CD4-positive, alpha-beta T cell treated with Interleukin-4 for 1 hour (primary cell): ENCODE measurements around the gene CLASP2.
"Not testable (repeated sequence)": the region's sequence is repeated elsewhere in the genome, so short reads cannot be mapped to it uniquely, and the experiment has no call there.

Experiments used
- DNase-seq, 2 donors: peaks; one replicate each; pipeline ENCODE4 v3.0.0-alpha.2; 2020 to 2022

Gene CLASP2

DNA sequence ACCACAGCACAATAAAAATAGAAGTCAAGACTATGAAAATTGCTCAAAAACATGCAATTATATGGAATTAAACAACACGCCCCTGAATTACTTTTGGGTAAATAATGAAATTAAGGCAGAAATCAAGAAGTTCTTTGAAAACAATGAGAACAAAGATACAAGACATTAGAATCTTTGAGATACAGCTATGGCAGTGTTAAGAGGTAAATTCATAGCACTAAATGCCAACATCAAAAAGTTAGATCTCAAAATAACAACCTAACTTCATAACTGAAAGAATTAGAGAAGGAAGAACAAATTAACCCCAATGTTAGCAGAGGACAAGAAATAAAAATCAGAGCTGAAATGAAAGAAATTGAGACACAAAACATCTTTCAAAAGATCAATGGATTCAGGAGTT lies 191.3 kb downstream of the CLASP2 start:
- DNase-seq, result no peak

DNA sequence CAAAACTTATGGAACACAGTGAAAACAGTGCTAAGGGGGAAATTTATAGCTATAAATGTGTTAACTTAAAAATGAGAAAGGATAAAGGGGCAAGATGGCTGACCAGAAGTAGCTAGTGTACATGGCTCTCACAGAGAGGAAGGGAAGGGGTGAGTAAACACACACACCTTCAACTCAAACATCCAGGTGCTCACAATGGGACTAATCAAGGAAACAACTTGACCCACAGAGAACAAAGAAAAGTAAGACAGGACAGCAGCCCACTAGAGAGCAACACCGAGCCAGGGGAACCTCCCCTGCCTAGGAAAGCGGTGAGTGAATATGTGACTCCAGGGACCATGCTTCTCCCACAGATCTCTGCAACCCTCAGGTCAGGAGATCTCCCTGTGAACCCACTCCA lies 192.8 kb downstream of the CLASP2 start:
- DNase-seq, result no peak

DNA sequence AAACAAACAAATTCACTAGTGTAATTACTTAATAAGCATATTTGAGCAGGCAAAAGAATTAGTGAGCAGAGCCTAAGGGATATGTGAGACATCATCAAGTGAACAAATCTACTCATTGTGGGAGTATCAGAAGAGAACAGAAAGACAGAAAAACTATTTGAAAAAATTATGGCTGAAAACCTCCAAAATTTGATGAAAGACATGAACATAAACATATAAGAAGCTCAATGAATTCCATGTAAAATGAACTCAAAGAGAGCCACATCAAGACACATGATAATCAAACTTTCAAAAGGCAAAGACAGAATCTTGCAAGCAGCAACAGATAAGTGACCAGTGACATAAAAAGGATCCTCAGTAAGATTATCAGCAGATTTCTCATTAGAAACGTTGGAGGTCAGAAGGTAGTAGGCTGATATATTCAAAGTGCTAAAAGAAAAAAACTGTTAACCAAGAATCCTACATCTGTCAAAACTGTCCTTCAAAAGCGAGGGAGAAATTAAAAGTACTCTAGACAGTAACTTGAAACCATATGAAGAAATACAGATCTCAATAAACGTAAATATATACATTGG lies 194.9 kb downstream of the CLASP2 start:
- no peak for DNase-seq

DNA sequence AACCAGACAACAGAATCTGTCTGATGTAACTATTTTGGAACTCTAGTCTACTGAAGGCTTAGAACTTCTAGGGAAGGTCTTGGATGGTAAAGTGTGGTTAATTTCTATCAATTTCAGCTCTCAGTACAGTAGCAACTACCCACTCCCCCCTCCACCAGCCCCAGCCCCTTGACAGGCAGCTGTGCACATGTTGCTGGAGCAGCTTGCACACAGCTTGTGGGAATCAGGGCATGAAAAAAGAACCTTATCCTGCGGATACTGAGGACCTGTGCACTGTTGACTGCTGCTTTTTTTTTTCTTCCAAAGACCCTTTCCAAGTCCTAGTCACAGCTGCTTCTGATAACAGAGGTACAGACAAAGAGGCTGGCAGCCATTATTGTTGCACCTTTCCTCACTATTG lies 196.3 kb downstream of the CLASP2 start:
- DNase-seq, result no peak

DNA sequence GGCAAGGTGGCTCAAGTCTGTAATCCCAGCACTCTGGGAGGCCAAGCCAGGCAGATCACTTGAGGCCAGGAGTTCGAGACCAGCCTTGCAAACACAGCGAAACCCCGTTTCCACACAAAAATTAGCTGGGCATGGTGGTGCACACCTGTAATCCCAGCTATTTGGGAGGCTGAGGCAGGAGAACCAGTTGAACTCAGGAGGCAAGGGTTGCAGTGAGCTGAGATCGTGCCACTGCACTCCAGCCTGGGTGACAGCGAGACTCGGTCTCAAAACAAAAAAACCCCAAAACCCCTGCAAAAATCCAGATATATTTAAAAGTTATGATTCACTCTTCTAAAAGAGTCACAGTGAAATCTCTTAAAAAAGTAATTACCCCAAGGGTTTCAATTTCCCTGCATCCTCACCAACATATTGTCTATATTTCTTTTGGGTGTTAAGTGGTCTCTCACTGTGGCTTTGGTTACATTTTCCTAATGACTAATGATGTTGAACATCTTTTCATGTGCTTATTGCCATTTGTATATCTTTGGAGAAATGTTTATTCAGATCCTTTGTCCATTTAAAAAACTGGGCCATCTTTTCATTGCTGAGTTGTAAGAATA lies 204.7 kb downstream of the CLASP2 start:
- DNase-seq, result no peak

DNA sequence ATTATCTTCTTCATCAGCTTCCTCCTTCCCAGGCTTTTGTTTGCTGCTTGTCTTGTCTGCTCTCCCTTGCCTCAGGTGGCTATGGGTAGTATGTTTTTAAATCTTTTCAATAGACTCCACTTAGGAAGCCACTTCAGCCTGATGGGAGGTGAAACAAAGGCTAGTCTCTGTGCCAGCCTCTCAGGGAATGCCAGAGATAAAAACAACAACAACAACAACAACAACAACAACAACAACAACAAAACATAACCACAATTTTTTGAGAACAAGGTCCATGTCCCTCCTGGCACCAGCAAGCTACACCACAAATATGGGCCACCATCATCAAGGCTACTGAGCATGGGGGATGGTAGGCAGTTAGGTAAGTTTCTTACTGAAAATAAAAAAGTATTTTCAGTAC lies 213.0 kb downstream of the CLASP2 start:
- no peak for DNase-seq

DNA sequence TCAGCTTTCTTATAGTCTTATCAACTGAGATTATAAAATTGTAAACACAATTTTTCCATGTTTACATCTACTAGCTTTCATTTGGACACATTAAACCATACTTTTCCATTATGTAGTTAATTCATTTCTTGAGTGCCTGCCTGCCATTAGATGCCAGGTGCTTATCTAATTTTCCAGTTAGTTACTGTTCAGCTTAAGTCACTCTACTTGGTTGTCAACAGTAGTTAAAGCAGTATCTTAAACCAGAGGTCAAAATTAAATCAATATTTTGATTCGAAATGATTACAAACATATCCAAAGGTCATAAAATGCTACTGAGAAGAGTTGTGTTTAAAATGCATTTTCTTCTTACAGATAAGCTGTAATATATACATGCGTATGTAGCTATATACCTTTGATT lies 221.6 kb downstream of the CLASP2 start:
- DNase-seq, result no peak

DNA sequence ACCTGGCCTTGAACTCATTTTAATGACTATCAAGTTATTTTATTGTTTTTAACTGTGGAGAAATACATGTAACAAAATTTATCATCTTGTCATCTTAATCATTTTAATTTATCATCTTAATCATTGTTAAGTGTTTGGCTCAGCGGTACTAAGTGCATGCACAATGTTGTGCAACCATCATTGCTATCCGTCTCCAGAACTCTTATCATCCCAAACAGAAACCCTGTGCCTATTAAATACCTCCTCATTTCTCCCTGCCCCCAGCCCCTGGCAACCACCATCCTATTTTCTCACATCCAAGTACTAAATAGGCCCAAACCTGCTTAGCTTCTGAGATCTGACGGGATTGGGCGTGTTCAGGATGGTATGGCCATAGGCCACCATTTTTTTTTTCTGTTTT lies 226.3 kb downstream of the CLASP2 start:
- no peak for DNase-seq

DNA sequence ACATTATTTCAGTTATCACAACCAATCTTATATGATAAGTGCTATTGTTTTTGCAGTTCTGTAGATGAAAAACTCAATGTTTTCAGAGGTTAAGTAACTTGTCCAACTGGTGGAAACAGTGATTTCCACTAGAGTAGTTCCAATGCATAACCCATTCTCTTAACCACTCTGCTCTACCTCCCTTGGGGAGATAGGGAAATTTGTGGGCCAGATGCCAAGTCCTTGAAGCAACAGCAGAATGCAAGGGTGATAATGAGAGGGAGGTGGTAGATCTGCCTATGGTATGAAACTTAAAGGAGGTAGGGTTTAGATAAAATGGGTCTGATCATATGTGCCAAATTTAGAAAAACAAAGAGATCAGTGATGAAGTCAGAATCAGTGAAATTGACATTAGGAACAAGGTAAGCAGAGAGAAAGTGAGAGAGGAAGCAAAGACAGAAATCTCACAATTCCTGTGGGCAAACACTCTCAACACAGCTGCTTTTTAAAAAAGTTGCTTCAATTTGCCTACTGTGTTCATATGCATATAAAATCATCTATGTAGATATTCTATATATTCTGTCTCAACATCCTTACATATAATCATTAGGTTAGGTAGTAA lies 227.3 kb downstream of the CLASP2 start:
- no peak for DNase-seq

DNA sequence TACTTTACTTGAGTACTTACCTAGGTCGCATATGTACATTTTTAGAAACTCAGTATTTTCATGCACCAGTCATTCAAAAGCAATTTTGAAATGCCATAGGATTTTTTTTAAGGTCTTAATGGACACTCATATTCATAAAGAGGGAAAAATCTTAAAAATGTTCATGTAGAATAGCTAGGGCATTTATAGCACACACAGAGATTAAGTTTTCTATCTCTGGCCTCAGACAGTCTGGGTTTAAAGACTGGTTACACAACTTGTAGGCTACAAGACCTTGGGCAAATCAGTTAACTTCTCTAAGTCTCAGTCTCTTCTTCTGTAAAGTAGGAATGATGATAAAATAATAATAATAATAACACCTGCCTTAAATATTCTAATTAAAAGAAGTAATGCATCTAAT lies 229.4 kb downstream of the CLASP2 start:
- no peak for DNase-seq

DNA sequence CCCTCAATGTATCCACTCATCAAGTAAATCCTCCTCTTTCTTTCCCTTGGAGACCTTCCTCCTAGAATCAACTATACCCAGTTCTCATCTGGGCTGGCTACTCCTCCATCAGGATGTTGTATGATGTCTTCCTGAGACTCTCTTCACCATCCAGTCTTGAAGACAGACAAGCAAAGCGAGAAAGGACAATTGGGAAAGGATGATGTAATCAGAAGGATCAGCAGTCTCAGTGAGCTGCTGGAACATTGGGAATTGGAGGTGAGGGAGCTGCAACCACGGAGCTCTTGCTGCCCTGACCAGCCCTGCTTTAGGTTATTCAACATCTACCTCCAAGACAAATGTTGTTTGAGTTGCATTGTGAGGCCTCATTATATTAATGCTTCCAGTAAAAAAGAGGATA lies 229.8 kb downstream of the CLASP2 start:
- DNase-seq, result no peak

DNA sequence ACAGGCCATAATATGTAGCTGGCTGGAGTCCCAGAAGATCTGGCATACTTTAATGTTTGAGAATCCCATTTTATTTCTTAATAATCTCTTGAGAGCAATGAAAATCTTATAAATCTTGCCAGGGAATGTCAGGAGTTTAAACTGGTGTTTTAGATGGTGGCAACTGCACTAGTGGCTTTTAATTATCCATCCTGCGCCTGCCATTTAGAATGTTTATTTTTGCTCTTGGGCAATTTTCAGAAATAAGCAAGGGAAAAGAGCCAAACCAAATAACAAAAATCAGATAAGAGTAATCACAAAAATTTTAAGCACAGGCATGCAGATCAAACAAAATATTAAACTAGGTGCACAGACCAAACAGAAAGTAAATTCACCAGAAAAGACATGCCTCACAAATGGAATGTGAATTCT lies 235.9 kb downstream of the CLASP2 start:
- no peak for DNase-seq

DNA sequence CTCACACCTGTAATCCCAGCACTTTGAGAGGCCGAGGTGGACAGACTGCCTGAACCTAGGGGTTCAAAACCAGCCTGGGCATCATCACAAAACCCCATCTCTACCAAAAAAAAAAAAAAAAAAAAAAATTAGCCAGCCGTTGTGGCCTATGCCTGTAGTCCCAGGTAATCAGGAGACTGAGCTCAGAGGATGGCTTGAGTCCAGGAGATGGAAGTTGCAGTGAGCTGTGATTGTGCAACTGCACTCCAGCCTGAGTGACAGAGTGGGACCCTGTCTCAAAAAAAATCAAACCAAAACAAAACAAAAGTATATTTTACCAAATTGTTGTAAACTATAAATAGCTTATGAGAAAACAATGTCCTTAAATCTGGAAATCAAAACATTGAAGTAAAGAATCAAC lies 243.2 kb downstream of the CLASP2 start:
- DNase-seq, result no peak

DNA sequence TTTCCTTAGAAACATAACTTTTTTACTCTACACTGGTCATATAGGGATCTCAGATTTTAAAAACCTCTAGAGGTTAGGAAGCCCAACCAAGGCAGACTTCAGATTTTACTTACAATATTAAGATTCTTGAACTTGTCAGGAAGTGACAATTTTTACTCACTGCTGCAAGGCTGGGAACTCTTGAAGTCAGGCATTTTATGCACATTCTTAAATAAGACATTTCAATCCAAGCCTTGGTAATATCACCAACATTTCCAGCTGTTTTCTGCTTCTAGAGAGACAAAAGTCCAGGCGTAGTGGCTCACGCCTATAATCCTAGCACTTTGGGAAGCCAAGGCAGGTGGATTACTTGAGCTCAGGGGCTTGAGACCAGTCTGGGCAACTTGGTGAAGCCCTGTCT lies 244.2 kb downstream of the CLASP2 start:
- DNase-seq, result no peak

DNA sequence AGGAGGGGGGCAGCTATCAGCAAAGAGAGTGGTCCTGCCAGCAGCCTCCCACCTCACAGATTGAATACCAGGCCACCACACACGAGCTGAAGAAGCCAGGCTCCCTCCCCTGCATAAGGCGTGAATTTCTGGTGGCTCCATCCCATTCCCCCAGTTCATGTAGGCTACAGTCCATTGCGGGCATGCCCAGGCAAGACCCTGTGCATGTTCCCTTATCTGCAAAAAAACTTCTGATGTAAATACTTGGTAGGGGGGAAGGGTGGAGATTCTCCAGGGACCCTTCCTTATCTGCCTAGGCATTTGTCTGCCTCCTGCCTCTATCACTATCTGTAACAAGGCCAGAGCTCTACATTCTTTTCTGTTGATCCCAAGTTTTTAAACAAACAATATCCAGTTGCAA lies 250.3 kb downstream of the CLASP2 start:
- DNase-seq, result no peak

DNA sequence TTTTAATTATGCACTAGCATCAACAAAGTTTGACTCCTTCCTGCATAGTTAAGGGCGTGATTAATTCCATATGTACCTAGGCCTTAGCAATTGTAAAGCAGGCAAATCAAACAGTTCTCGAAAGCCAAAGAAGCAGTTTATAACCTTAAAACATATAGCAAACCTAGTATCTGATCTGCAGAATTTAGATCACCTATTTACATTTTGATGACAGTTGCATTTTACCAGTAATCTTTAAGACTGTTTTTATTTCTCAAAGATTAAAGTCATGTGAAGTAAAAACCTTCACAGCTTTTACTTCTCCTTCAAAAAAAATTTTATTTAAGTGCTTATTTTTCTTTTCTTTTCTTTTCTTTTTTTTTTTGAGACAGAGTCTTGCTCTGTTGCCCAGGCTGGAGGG lies 257.0 kb downstream of the CLASP2 start:
- DNase-seq, result no peak

DNA sequence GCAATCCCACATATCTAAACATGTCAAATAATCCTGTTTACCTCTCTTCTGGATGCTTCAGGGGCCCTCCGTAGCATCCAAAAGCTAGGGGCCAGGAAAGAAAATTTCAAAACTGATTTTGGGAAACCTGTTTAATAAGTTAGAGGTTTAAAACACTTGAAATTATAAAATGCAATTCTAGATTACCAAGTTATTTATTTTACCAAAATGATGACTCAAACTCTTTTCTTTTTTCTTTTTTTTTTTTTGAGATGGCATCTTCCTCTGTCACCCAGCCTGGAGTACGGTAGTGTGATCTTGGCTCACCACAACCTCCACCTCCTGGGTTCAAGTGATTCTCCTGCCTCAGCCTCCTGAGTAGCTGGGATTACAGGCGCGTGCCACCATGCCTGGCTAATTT lies 258.5 kb downstream of the CLASP2 start:
- DNase-seq, result not testable (repeated sequence)

DNA sequence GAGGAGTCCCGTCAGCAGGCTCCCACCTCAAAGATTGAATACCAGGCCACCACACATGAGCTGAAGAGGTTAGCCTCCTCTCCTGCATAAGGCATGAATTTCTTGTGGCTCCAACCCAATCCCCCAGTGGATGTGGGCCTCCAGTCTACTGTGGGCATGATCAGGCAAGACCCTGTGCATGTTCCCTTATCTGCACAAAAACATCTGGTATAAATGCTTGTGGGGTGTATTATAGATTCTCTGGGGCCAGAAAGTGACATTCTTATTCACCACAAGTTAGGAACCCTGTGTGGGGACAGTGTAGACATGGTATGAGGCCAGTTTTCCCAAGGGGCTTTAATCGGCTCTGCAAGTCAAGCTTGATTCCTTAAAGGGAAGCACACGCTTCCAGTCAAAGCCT lies 259.6 kb downstream of the CLASP2 start:
- DNase-seq, result no peak

DNA sequence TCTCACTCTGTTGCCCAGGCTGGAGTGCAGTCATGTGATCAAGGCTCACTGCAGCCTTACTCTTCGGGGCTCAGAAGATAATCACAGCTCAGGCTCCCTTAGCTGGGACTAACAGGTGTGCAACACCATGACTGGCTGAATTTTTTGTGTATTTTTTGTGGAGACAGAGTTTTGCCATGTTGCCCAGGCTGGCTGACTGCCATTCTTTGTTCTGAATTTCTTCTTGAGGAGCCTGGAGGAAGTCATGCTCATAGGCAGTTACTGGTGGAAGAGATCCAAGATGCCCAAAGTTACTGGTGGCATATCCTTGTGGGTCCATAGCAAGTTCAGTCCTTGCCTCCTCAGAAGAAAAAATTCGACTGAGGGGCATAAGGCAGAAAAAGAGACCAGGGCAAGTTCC lies 261.3 kb downstream of the CLASP2 start:
- DNase-seq, result no peak

DNA sequence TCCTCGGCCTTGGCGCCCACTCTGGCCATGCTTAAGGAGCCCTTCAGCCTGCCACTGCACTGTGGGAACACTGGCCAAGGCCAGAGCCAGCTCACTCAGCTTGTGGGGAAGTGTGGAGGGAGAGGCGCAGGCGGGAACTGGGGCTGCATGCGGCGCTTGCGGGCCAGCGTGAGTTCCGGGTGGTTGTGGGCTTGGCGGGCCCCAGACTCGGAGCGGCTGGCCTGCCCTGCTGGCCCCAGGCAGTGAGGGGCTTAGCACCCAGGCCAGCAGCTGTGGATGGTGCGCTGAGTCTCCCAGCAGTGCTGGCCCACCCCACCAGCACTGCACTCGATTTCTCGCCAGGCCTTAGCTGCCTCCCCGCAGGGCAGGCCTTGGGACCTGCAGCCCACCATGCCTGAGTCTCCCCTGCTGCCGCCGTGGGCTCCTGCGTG lies 264.7 kb downstream of the CLASP2 start:
- DNase-seq, result no peak

DNA sequence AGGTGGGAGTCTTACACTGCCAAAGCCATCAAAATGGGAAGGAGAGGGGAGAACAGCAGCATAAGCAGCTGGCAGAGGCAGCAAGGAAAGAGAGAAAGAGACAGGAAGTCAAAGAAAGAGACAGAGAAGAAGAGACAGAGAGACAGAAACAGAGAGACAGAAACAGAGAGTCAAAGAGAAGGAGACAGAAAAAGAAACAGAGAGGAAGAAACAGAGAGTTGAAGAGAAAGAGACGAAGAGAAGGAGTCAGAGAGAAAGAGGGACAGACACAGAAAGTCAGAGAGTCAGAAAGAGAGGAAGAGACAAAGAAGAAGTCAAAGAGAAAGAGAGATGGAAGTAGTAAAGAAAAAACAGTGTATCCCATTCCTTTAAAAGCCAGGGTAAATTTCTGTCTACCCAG lies 266.1 kb downstream of the CLASP2 start:
- DNase-seq, result not testable (repeated sequence)

DNA sequence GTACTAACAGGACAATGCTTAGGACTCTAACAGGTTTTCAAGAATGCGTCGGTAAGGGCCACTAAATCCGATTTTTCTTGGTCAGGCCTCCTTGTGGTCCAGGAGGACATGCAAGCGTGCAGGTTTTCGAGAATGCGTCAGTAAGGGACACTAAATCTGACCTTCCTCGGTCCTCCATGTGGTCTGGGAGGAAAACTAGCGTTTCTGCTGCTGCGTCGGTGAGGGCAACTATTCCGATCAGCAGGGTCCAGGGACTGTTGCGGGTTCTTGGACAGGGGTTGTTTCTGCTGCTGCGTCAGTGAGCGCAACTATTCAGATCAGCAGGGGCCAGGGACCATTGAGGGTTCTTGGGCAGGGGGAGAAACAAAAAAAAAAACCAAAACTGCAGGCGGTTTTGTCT lies 270.1 kb downstream of the CLASP2 start:
- no peak for DNase-seq

DNA sequence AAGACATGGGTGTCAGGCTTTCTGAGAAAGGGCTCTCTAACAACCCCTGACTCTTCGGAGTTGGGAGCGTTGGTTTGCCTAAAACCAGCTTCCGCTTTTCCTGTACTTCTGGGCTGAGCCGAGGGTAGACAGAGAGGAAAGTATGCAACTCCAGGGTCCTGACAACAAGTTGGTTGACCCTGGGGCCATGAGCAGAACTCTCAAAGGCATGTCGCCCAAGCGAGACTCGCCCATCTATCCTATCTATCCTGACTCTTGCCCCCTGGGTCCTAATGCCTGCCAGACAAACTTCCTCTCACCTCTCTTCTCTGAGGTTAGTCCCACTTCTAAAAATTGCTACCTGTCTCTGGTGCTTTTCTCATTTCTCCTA lies 270.8 kb downstream of the CLASP2 start:
- not testable (repeated sequence) for DNase-seq
